CD14-positive monocyte (primary cell): ENCODE measurements around the gene MLF2. TPM values are rescaled to one million over a fixed set of nuclear protein-coding genes. Genes with fewer than 3 reads are reported as not detected.

Experiments used
- DNase-seq, 3 donors: peaks; one replicate each; pipeline ENCODE4 v3.0.0-alpha.2; 2011 to 2022
- H2AFZ ChIP-seq: 2 replicates; pipeline ENCODE4 v1.6.0; 2012; ENCODE audit warnings: mild to moderate bottlenecking, low read depth, low read length, inconsistent platforms; ENCODE audit not compliant: insufficient read depth, poor library complexity, severe bottlenecking
- H3K27ac ChIP-seq, 2 donors: 1 replicate in 1 of 2; 2 replicates in 1 of 2; pipeline ENCODE4 v1.5.1; 2012 to 2013; ENCODE audit warnings: low read length in 2 of 2, control low read depth in 1 of 2, inconsistent platforms in 1 of 2, low read depth in 1 of 2, mild to moderate bottlenecking in 1 of 2
- H3K27me3 ChIP-seq, 2 donors: one replicate each; pipeline versions ENCODE4 v1.6.0 to v1.6.1; 2011 to 2013; ENCODE audit warnings: low read length in 2 of 2; ENCODE audit not compliant: control insufficient read depth in 2 of 2, insufficient read depth in 2 of 2
- H3K36me3 ChIP-seq, 2 donors: replicated peaks in 1 of 2; 1 replicate in 1 of 2; 2 replicates in 1 of 2; pipeline versions ENCODE4 v1.5.1 to v1.6.1; 2012 to 2013; ENCODE audit warnings: low read length in 2 of 2, control low read depth in 1 of 2, inconsistent platforms in 1 of 2, mild to moderate bottlenecking in 1 of 2; ENCODE audit not compliant: insufficient read depth in 2 of 2, control insufficient read depth in 1 of 2
- H3K4me1 ChIP-seq, 2 donors: 1 replicate in 1 of 2; 2 replicates in 1 of 2; pipeline versions ENCODE4 v1.5.1 to v1.6.1; 2012 to 2013; ENCODE audit warnings: low read length in 2 of 2, control low read depth in 1 of 2, inconsistent platforms in 1 of 2, mild to moderate bottlenecking in 1 of 2, moderate library complexity in 1 of 2; ENCODE audit not compliant: insufficient read depth in 2 of 2, control insufficient read depth in 1 of 2
- H3K4me2 ChIP-seq: replicated peaks from 2 replicates; pipeline ENCODE3; 2012; ENCODE audit warnings: low read length, moderate library complexity, mild to moderate bottlenecking; ENCODE audit not compliant: poor library complexity, severe bottlenecking; ENCODE audit errors: extremely low read depth
- H3K4me3 ChIP-seq, 3 experiments: fragments of 200-600 bp in 1 of 3; sonication (generic) in 1 of 3; replicated peaks in 1 of 3; 1 replicate in 2 of 3; 2 replicates in 1 of 3; pipeline ENCODE4 v1.5.1; 2011 to 2013; ENCODE audit warnings: low read length in 3 of 3, mild to moderate bottlenecking in 3 of 3, control low read depth in 2 of 3, low read depth in 2 of 3, inconsistent platforms in 1 of 3, moderate library complexity in 1 of 3
- H3K79me2 ChIP-seq: 2 replicates; pipeline ENCODE4 v1.6.0; 2012; ENCODE audit warnings: mild to moderate bottlenecking, control low read depth, inconsistent platforms, low read length, moderate library complexity; ENCODE audit not compliant: insufficient read depth
- H3K9ac ChIP-seq: 2 replicates; pipeline ENCODE4 v1.6.0; 2017; ENCODE audit warnings: low read length, mild to moderate bottlenecking; ENCODE audit not compliant: insufficient read depth, poor library complexity, severe bottlenecking
- H3K9me3 ChIP-seq, 2 donors: replicated peaks in 1 of 2; 1 replicate in 1 of 2; 2 replicates in 1 of 2; pipeline versions ENCODE4 v1.5.1 to v1.6.1; 2012 to 2013; ENCODE audit warnings: low read length in 2 of 2, control low read depth in 1 of 2; ENCODE audit not compliant: control insufficient read depth in 1 of 2, insufficient read depth in 1 of 2
- H4K20me1 ChIP-seq: 2 replicates; pipeline ENCODE4 v1.6.0; 2012; ENCODE audit warnings: mild to moderate bottlenecking, low read length, control low read depth, moderate library complexity; ENCODE audit not compliant: insufficient read depth
- H3K27ac Mint-ChIP-seq, 7 donors: one replicate each; pipeline ENCODE4 v1.8.0; 2020; ENCODE audit warnings: mild to moderate bottlenecking in 7 of 7, mixed read lengths in 7 of 7, moderate library complexity in 6 of 7, inconsistent platforms in 2 of 7
- H3K27me3 Mint-ChIP-seq, 3 donors: one replicate each; pipeline ENCODE4 v1.8.0; 2021 to 2022; ENCODE audit warnings: low read depth in 3 of 3, mild to moderate bottlenecking in 3 of 3, mixed read lengths in 3 of 3, moderate library complexity in 3 of 3, inconsistent platforms in 1 of 3
- H3K36me3 Mint-ChIP-seq, 2 donors: one replicate each; pipeline ENCODE4 v1.8.0; 2020; ENCODE audit warnings: mixed read lengths in 2 of 2, inconsistent platforms in 1 of 2, mild to moderate bottlenecking in 1 of 2
- H3K4me1 Mint-ChIP-seq: one replicate; pipeline ENCODE4 v1.8.0; 2020; ENCODE audit warnings: mild to moderate bottlenecking, mixed read lengths
- H3K4me3 Mint-ChIP-seq, 2 donors: one replicate each; pipeline ENCODE4 v1.8.0; 2020; ENCODE audit warnings: mild to moderate bottlenecking in 2 of 2, mixed read lengths in 2 of 2, moderate library complexity in 1 of 2
- H3K9me3 Mint-ChIP-seq, 7 donors: one replicate each; pipeline ENCODE4 v1.8.0; 2020 to 2022; ENCODE audit warnings: mixed read lengths in 7 of 7, mild to moderate bottlenecking in 6 of 7, moderate library complexity in 6 of 7, inconsistent platforms in 2 of 7
- CTCF ChIP-seq: fragments of 200-600 bp; IDR thresholded peaks from one replicate; pipeline ENCODE4 v1.8.0; 2022; ENCODE audit warnings: antibody characterized with exemption, mild to moderate bottlenecking
- WGBS: methylation state at CpG from one replicate; pipeline ENCODE4 v1.1.5; 2013; ENCODE audit warnings: missing lambda C conversion rate; ENCODE audit not compliant: insufficient coverage; 5-methylcytosine and 5-hydroxymethylcytosine counted together
- intact Hi-C, 2 donors: fragments of 100-400 bp; cut with micrococcal nuclease; formaldehyde crosslinking; loops; one replicate each; pipeline versions ENCODE4 v1.15.0 to v1.15.1; 2023
- polyA plus RNA-seq, 3 donors: library from polyadenylated mRNA; depleted of rRNA in 1 of 3; unstranded in 2 of 3; stranded (reverse) in 1 of 3; fragments of 300-500 nt in 2 of 3; fragments of >200 nt in 1 of 3; fragmentation: Illumina TruSeq in 2 of 3; gene quantifications; 1 replicate in 2 of 3; 2 replicates in 1 of 3; pipeline ENCODE4 v1.2.3, GENCODE V29; 2012 to 2021

Gene MLF2
- polyA plus RNA-seq, 3 donors, result 113 to 211 (median 140) TPM

GRCh38 chr12:6724409-6724797, 28.5 kb downstream of the MLF2 start:
- Histone ChIP-seq H3K79me2 (peaks cover 19% of the 10 kb centered on the region), H3K4me1 (peaks cover 14 to 17% of the 10 kb centered on the region in 2 donors), H3K4me2 (peak overlapping the region; percentile 93), H4K20me1 (peaks cover 5% of the 10 kb centered on the region), H2AFZ (peak overlapping the region; percentile 91), H3K4me3 (peak overlapping the region; percentile 52 to 85 (median 81)), H3K9me3 (no peaks in the 10 kb centered on the region), H3K9ac (peak overlapping the region; percentile 88), H3K27ac (peak overlapping the region; percentile 97 to 98), H3K27me3 (no peaks in the 10 kb centered on the region), H3K36me3 (peaks cover 22 to 33% of the 10 kb centered on the region in 2 donors)
- peak overlapping the region; percentile 93 to 99 for H3K4me3 Mint-ChIP-seq
- H3K27ac Mint-ChIP-seq, result peak overlapping the region; percentile 93 to 99 (median 98)
- intact Hi-C loops, result loop anchor here (2.0 to 10.0 kb wide), 2 partner anchors 60 to 62 kb away; partner anchors contain the start of gene ING4 (in 2 of the 2)
- no peak for TF ChIP-seq CTCF
- WGBS, result 5% methylated on average over 7 of the region's 10 CpGs
- H3K36me3 Mint-ChIP-seq, result peaks cover 30 to 37% of the 10 kb centered on the region in 2 donors
- peak; percentile 54 to 74 (median 60) for DNase-seq
- peaks cover 18% of the 10 kb centered on the region for H3K4me1 Mint-ChIP-seq
- H3K27me3 Mint-ChIP-seq, result peaks cover 0 to 3% (median 1%) of the 10 kb centered on the region in 3 donors
- H3K9me3 Mint-ChIP-seq, result peaks cover 0 to 2% (median 0%) of the 10 kb centered on the region in 7 donors

GRCh38 chr12:6723607-6724408, 29.1 kb downstream of the MLF2 start, which contains the start of gene COPS7A:
TSS of gene COPS7A (plus strand) at chr12:6724046. CDS start at chr12:6724657, 611 bp downstream.
- no peak for TF ChIP-seq CTCF
- peak within 1 kb of the TSS; percentile 97 to 98 for H3K27ac ChIP-seq
- peak within 1 kb of the TSS; percentile 52 to 85 (median 81) for H3K4me3 ChIP-seq
- no peaks in the 10 kb centered on the region for H3K9me3 ChIP-seq
- peak within 1 kb of the TSS; percentile 91 for H2AFZ ChIP-seq
- Mint-ChIP-seq H3K36me3 (peaks cover 24 to 31% of the 10 kb centered on the region in 2 donors), H3K4me3 (peak within 1 kb of the TSS; percentile 93 to 99), H3K27ac (peak within 1 kb of the TSS; percentile 93 to 99 (median 98)), H3K27me3 (peaks cover 0 to 3% (median 1%) of the 10 kb centered on the region in 3 donors), H3K4me1 (peaks cover 18% of the 10 kb centered on the region), H3K9me3 (peaks cover 0 to 2% (median 0%) of the 10 kb centered on the region in 7 donors)
- WGBS, result under 1% methylated on average over 43 of the region's 49 CpGs
- no peaks in the 10 kb centered on the region for H3K27me3 ChIP-seq
- peak; percentile 91 to 96 (median 94) for DNase-seq
- H3K36me3 ChIP-seq, result peaks cover 16 to 27% of the 10 kb centered on the region in 2 donors
- peaks cover 14 to 17% of the 10 kb centered on the region in 2 donors for H3K4me1 ChIP-seq
- intact Hi-C loops, result loop anchor here (2.0 to 10.0 kb wide), 2 partner anchors 59 to 61 kb away; partner anchors contain the start of gene ING4 (in 2 of the 2)
- H3K4me2 ChIP-seq, result peak within 1 kb of the TSS; percentile 93
- H4K20me1 ChIP-seq, result peaks cover 5% of the 10 kb centered on the region
- peak within 1 kb of the TSS; percentile 88 for H3K9ac ChIP-seq
- peaks cover 19% of the 10 kb centered on the region for H3K79me2 ChIP-seq
